Right forelimb (tissue), 1 donor: ENCODE measurements around the gene CASKIN1.

ENCODE experiments used
- DNase-seq: peaks from one replicate; pipeline ENCODE4 v3.0.0-alpha.2; 2018

Gene CASKIN1

DNA sequence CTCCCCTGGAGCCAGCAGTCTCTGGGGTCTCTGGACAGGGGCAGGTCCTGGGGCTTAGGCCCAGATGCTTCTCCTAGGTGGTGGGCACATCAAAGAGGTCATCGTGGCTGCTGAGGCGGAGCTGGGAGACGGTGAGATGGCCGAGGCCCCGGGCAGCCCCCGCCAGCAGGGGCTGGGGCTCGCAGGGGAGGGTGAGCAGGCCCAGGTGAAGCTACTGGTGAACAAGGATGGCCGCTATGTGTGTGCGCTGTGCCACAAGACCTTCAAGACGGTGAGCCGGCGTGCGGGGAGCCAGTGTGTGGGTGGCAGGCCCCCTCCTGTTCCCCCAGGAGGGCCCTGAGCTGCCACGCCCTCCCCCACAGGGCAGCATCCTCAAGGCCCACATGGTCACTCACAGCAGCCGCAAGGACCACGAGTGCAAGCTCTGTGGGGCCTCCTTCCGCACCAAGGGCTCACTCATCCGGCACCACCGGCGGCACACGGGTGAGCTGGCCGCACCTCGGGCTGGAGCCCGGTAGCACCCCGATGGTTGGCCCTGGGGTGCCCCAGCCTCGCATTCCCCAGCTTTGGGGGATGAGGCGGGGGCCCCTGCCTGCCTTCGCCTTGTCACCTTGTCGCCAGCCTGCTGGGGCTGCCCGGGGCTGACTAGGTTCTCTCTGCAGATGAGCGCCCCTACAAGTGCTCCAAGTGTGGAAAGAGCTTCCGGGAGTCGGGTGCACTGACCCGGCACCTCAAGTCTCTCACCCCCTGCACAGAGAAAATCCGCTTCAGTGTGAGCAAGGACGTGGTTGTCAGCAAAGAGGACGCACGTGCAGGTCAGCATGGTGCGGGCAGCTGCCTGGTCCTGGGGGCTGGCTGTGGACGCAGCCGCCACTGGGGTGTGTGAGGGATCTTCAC is 35.9 kb upstream of the CASKIN1 start:
- DNase-seq = no peak

DNA sequence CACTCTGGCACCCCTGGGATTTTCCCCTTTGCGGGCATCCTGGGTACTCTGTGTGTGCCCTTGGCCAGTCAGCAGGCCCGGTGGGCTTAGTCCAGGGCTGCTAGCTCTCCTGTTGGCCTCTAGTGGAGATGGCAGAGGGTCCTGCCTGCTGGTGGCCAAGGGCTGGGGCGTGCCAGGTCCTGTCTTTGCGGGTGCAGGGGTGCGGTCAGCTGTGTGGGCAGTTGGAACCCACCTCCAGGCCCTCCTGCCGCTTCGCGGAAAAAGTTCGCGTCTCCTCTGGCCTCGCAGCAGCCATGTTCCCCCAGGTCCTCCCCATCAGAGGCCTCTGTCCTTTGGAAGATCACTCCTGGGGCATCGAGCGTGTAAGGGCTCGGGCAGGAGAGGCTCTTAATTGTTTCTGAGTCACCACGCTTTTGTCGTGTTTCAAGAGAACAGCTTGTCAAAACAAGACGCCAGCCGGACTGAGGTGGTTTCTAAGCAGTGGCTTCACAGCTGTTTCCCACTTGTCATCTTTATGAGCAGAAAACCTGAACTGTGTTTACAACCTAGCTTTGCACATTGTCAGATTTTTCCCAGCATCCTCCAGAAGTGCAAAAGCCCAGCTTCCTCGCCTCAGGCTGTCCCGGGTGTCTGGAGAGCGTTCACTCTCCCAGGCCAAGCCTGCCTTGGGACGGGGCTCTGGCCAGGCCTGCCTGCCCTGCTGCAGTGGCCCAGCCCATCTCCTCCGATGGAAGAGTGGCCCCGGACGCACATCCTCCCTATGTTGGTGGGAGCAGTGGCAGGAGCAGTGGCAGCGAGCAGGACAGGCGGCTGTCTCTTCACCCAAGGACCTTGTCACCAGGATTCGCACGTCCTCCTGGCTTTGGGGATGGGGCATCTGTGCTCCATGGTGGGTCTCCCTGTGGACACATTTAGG is 34.9 kb upstream of the CASKIN1 start:
- DNase-seq = no peak

DNA sequence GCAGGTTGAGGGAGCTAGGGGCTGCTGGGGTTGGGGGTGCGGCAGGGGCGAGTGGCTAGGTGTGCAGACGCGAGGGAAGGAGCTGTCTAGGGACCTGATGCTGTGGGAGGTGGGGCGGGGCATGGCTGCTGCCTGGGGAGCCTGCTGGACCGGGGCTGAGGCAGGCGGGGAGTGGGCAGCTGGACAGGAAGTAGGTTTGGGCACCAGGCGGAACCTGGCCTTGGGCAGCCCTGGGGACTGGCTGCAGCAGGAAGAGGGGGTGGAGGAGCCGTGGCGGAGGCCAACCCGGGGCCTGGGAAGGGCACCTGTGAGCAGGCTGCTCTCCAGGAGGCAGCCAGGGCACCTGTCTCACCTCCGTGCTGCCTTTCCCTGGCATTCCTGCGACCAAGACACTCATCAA is 34.0 kb upstream of the CASKIN1 start:
- no peak for DNase-seq

DNA sequence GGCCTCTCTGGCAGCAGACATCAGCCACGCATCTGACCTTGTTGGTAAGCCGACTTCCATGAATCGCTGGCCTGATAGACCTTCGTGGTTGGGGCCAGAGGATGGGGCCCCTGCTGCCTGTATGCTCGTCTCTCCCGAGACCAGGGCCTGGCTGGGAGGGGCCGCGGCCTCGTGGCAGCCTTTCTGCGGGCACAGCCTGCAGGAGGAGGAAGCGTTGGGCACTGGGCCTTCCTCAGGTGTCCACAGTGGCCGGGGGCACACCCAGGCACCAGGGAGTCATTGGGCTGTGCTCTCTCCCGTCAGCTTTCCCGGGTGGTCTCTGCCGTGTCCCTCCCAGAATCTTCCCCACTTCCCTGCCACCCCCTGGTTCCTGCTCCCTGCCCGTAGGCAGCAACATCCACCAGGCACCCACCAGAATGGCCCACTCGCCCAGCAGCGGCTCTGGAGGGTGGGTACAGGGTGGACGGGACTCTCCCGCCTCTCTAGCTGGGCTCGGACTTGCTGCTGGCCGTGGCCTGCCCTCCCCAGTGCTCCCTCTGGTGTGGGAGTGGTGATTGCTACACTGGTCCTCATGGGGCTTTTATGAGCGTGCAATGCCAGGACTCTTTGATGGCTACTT is 33.3 kb upstream of the CASKIN1 start:
- DNase-seq = no peak

DNA sequence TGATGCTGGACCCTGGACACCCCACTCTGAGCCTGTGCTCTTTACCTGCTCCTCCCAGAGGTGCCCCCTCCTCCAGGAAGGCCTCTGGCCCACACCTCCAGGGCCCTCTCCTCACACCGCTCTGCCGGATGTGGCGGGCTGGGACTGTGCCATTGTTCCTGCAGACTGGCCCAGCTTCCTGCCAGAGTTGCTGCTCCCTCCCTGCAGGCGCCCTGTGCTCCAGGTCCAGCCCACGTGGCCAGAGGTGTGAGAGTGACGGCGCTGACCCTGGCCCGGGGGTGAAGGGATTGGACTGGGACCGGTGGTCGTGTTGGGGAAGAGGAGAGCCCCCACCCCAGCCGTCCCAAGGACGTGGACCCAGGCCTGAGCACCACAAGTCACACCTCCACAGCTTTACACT is 32.7 kb upstream of the CASKIN1 start:
- no peak for DNase-seq

DNA sequence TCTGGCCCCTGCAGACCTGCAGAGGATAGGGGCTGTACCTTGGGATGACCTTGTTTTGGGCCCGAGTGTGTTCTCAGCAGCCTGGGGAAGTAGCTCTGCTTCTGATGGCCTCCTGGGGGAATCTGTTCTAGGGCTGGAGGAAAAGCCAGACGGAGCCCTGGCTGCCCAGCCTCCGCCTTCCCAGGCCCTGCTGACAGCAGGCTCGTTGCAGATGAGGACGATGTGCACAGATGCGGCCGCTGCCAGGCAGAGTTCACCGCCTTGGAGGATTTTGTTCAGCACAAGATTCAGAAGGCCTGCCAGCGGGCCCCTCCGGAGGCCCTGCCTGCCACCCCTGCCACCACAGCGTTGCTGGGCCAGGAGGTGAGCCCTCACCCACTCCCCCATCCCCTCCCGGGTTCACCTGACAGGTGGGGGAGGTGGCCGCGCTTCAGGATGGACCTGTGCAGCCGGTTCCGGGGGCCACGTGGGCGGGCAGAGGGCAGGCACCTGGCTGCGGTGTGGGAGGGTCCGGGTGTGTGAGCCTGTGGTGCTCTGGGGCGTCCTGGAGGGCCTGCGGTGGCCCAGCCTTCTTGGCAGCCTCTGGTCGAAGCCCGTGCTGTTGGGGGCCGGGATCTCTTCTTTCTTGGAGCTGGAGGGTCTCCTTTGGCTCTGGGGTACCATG is 31.9 kb upstream of the CASKIN1 start:
- no peak for DNase-seq

DNA sequence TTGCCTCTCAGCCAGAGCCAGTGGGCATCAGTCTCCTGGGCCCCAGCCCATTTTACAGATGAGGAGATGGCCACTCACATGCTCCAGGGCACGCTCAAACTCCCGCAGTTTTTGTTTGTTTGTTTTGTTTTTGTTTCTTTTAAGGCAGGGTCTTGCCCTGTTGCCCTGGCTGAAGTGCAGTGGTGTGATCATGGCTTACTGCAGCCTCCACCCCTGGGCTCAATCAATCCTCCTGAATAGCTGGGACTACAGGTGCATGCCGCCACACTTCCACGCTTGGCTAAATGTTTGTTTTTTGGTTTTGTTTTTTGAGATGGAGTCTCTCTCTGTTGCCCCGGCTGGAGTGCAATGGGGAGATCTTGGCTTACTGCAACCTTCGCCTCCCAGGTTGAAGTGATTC is 30.5 kb upstream of the CASKIN1 start:
- DNase-seq = no peak

DNA sequence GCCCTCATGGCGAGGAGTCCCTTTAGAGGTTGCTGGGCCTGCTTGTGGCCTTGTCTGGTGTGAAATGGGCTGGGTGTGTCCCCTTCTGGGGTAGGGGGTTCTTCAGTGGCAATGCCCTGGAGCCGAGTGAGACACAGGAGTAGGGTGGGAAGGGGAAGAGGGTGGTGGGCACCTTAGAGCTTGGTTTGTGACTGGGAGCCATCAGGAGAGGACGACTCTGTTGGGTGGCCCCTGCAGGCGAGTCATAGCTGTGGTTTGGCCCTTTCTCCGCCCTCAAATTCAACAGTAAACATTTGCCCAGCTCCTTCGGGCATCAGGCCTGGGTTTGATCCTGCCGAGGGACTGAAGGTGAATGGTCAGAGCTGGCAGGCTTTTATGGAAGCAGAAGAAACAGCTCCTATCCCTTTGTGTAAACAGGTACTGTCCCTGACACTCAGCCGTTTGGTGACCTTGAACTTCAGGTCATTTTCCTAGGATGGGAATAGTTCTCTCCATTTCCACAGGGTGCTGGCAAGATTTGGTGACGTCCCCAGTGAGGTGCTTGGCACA is 29.9 kb upstream of the CASKIN1 start:
- DNase-seq = no peak

DNA sequence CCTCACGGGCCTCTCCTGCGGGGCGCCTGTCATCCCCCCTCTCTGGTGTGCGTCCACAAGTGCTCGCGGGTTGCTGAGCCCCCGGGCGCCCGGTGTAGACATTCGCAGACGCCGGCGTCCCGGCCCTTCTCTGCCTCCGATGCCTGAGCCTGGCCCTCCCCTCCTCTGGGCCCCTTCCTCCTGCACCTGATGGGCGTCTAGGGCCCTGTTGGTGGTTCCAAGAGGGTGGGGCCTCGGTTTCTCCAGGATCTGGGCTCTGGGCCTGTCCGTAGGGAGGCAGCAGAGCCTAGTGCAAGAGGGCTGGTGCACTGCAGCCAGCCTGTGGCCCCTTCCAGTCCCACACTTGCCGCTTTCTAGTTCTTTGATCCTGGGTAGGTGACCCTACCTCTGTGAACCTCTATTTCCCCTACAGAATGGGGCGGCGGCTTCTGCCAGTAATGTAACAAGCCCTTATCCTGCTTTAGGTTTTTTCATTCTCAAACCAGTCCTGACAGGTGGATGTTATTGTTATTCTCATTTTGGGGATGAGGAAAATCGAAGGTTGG is 27.6 kb upstream of the CASKIN1 start:
- DNase-seq = no peak

DNA sequence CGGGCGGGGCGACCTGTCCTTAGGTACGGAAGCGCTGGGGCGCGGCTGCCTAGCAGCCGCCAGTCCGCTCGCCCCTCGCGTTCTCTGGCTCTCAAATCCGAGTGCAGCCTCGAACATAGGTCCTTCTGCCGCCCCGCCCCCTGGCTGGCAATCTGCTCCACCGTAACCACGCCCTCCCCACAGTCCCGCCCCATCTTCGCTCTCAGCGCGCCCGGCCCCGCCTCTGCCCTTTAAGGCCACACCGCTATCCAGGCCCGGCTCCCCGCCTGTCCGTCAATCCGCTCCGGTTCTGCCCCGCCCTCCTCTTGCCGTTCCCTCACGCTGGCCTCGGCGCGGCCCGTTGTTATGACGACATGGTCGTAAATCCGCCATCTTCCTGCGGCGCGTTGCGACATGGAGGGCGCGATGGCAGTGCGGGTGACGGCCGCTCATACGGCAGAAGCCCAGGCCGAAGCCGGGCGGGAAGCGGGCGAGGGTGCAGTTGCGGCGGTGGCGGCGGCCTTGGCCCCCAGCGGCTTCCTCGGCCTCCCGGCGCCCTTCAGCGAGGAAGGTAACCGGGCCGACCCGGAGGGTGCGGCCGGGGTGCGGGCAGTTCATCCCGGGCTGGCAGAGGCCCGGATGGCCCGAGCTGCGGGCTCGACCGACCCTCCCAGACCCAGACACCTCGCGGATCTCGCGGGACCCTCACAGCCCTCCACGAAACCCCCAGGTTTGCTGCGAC is 27.0 kb upstream of the CASKIN1 start, which contains the start of gene E4F1:
TSS of gene E4F1 (plus strand) at position 371 of the 721 bp plus-strand sequence. CDS start at position 394, 23 bp downstream.
- peak; percentile 98 for DNase-seq

DNA sequence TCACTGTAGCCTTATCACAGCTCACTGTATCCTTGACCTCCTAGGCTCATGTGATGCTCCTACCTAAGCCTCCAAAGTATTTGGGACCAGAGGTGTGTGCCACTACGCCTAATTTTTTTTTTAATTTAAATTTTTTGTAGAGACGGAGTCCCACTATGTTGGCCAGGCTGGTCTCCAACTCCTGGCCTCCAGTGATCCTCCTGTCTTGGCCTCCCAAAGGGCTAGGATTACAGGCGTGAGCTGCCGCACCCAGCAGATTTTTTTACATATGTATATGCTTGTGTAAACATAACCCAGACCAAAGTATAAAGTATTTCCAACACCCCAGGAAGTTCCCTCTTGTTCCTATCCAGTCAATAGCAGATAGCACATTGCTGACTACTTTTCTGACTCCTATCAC is 19.9 kb upstream of the CASKIN1 start:
- no peak for DNase-seq

DNA sequence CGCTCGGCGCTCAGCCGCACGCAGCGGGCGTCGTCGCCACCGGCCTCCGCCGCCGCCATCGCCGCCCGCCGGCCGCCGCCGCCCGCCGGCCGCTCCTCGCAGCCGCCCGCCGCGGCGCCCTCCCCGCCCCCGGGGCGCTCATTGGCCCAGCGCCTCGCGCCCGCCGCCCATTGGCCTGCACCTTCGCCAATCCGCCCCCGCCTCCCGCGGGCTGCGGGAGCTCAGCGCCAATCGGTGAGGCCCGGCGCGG is 18.2 kb upstream of the CASKIN1 start, which contains the start of gene PGP:
TSS of gene PGP (minus strand) at position 122 of the 250 bp plus-strand sequence. CDS start at position 59, 63 bp downstream.
- no peak for DNase-seq

DNA sequence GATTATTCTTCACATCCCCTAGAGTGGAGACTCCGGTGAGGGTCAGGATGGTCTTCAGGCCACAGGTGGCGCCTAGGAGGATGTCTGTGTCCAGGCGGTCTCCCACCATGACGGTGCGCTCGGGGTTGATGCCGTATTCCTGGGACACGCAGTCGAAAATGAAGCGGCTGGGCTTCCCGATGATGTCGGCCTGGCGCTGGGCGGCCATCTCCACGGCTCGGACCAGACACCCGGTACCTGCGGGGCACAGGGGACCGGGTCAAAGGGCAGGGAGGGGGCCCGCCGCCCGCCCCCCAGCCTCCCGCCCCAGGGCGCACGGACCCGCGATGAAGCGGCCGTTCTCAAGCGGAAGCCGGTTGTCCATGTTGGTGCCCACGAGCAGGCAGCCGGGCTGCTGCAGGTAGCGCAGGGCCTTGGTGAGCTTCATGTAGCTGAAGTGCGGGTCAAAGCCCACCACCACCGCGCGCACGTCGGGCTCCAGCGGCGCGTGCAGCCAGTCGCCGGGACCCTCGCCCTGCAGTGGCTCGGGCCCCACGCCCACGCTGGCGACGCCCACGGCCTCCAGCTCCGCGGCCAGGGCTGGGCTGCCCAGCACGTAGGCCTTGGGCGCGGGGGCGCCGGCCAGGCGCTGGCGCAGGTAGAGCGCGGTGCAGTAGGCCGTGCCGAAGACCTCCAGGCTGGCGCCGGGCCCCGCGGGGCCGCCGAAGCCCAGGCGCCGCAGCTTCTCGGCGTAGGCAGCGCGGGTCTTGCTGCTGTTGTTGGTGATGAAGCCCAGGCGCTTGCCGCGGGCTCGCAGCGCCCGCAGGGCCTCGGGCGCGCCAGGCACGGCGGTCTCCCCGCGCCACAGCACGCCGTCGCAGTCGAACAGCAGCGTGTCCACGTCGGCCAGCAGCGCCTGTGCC is 17.7 kb upstream of the CASKIN1 start:
- DNase-seq = no peak

DNA sequence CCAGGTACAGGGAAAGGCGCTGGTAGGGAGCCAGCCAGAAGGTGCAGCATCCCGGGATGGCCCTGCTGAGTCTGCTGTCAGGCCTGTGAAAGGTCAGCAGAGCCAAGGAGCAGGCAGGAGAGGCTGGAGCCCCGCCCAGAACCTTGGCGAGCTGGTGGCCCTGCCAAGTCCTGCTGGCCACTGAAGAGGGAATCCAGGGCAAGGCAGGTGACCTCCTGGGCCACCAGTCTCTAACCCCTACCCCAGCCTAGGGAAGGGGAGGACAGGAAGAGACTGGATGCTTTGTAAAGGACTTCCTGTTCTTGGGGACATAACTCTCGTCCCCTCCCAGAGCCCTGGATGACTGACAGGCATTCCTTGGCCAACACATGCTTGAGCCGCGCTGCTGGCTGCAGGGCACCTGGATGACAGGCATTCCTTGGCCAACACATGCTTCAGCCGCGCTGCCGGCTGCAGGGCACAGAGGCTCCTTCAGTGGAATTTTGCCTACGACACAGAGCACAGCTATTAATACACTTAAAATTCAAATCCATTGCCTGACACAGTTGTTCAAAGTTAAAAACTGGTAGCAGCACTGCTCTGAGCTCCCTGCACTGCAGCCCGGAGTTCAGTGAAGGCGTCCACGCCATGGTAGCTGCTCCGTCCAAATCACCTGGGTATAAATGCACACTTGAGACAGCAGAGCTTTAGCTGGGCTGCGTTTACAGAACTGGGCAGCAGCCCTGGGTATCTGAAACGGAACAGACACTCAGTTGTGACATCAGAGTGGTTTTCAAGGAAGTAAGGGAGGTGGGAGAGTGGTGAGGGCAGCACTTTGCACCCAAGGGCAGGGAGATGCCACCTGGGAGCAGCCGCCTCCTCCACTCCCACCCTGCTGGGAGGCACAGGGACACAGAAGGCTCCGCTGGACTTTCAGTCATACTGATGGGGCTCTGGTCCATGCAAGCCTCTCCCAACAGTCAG is 16.2 kb upstream of the CASKIN1 start:
- no peak for DNase-seq

DNA sequence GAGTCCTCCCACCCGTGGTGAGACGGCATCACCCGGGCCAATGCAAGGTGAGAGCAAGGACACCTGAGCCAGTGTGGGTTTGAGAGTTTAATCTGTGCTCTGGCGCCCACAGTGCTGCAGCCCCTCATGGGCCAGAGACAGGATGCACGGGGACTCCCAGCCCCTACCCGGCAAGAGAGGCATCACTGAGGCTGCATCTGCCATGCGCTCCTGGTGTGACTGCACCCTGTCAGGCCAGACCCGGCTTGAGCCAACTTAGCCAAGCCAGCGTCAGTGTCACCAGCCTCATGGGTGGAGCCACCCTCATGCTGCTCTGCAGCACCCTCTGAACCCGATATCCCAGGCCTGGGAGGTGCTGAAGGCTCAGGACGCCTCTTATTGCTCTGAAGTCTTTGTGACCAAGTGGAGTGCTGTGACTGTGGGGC is 15.5 kb upstream of the CASKIN1 start:
- no peak for DNase-seq

DNA sequence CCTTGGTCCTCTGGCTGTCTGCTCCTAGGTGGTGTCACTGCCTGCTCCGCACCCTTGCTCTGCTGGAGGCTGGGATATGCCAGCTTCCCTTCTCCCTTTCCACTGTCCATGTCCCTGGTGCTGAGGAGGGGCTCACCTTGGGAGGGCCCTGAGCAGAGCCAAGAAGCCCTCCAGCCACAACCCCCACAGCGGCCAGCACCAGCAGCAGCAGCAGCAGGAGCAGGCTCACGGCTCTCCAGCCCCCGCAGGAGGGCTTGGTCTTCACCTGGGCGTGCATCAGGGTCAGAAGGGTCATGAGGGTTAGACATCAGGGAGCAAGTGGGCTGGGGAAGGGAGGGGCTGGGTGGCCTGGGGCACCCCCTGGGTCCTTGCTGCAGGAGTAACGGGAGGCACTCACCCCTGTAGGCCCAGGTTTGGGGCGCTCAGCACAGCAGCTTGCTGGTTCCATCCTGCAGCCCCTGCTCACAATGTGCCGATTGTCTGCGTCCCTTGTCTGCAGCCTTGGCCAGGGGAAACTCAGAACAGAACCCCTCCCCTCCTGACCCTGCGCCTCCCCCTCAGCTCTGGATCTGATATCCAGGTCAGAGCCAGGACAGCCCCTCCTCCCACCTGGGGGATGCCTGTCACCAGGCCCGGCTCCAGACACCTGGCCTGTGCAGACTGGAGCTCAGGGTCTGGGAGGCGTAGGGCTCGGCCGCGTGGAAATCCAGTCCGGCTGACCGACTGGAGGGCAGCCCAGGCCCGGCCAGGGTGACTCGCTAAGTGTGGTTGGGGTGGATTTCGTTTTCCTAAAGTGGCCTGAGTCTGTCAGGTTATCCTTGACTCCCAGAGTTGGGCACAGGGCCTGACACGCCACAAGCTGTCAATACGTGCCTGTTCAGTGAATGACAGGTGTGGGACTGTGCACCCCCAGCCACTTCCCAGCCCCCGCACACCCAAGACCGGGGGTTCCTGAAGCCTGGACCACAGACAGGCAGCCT is 14.3 kb upstream of the CASKIN1 start, which contains the start of gene BRICD5:
TSS of gene BRICD5 (minus strand) at position 478 of the 980 bp plus-strand sequence. CDS start at position 448, 30 bp downstream.
- DNase-seq = no peak

DNA sequence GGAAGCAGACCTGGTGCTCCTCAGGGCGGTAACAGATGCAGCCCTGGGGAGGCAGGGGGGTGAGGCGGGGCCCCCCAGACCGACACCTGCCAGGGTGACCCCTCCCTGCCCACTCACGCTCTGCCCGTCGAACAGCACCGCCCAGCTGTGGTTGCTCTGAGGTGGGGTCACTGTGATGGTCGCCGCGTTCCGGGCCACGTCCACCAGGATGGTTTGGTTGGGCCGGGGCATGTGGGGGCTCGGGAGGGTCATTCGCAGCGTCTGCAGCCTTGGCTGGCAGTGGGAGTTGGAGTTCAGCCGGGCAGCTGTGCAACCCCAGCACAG is 13.6 kb upstream of the CASKIN1 start:
- DNase-seq = no peak
